Measurements from ENCODE around the gene ABLIM1.

Gene ABLIM1

GRCh38 chr10:114502074-114502473, 156.0 kb downstream of the ABLIM1 start:
- no peak overlapping the region for H3K9ac ChIP-seq
- no peaks in the 10 kb centered on the region for H4K20me1 ChIP-seq
- no peaks in the 10 kb centered on the region for H3K9me3 ChIP-seq
- H3K36me3 ChIP-seq, result no peaks in the 10 kb centered on the region
- no peak for TF ChIP-seq Cebpa-rat (IDR thresholded peaks at IDR 0.05)
- no peaks in the 10 kb centered on the region for H3K27me3 ChIP-seq
- H3K4me3 ChIP-seq, result no peak overlapping the region
- H3K4me2 ChIP-seq, result no peak overlapping the region
- peaks cover 7% of the 10 kb centered on the region for H3K4me1 ChIP-seq
- no peak overlapping the region for H3K27ac ChIP-seq

GRCh38 chr10:114501650-114502049, 156.4 kb downstream of the ABLIM1 start:
- no peak overlapping the region for H3K4me3 ChIP-seq
- H3K27me3 ChIP-seq, result no peaks in the 10 kb centered on the region
- no peak overlapping the region for H3K27ac ChIP-seq
- H3K9me3 ChIP-seq, result no peaks in the 10 kb centered on the region
- no peaks in the 10 kb centered on the region for H3K36me3 ChIP-seq
- no peak overlapping the region for H3K9ac ChIP-seq
- H4K20me1 ChIP-seq, result no peaks in the 10 kb centered on the region
- H3K4me2 ChIP-seq, result no peak overlapping the region
- no peak for TF ChIP-seq Cebpa-rat (IDR thresholded peaks at IDR 0.05)
- peaks cover 7% of the 10 kb centered on the region for H3K4me1 ChIP-seq

- no peak for TF ChIP-seq Cebpa-rat (IDR thresholded peaks at IDR 0.05)
- no peak overlapping the region for H3K4me3 ChIP-seq
- no peaks in the 10 kb centered on the region for H3K27me3 ChIP-seq
- H3K9ac ChIP-seq, result no peak overlapping the region
- H3K4me1 ChIP-seq, result peaks cover 7% of the 10 kb centered on the region
- no peak overlapping the region for H3K27ac ChIP-seq
- H3K36me3 ChIP-seq, result no peaks in the 10 kb centered on the region
- H3K4me2 ChIP-seq, result no peak overlapping the region
- H3K9me3 ChIP-seq, result no peaks in the 10 kb centered on the region
- no peaks in the 10 kb centered on the region for H4K20me1 ChIP-seq
These were observed 157.4 kb downstream of the ABLIM1 start for GRCh38 chr10:114500643-114501042.

- Histone ChIP-seq H3K4me3 (no peak overlapping the region), H3K9me3 (no peaks in the 10 kb centered on the region), H3K4me2 (no peak overlapping the region), H3K27ac (no peak overlapping the region), H3K27me3 (no peaks in the 10 kb centered on the region), H3K9ac (no peak overlapping the region), H3K36me3 (no peaks in the 10 kb centered on the region), H4K20me1 (no peaks in the 10 kb centered on the region), H3K4me1 (peaks cover 7% of the 10 kb centered on the region)
- TF ChIP-seq Cebpa-rat (IDR thresholded peaks at IDR 0.05), result no peak
These were observed 158.4 kb downstream of the ABLIM1 start for GRCh38 chr10:114499630-114500190.

- Histone ChIP-seq H3K27ac (no peak overlapping the region), H3K27me3 (no peaks in the 10 kb centered on the region), H3K36me3 (no peaks in the 10 kb centered on the region), H3K9ac (no peak overlapping the region), H3K9me3 (no peaks in the 10 kb centered on the region), H3K4me2 (no peak overlapping the region; the same call in 1 of the 2 replicates), H3K4me3 (no peak overlapping the region), H4K20me1 (no peaks in the 10 kb centered on the region), H3K4me1 (peaks cover 7% of the 10 kb centered on the region)
- TF ChIP-seq Cebpa-rat (IDR thresholded peaks at IDR 0.05), result no peak
These were observed 159.0 kb downstream of the ABLIM1 start for GRCh38 chr10:114499116-114499515.

- H4K20me1 ChIP-seq, result no peaks in the 10 kb centered on the region
- no peaks in the 10 kb centered on the region for H3K36me3 ChIP-seq
- H3K27ac ChIP-seq, result no peak overlapping the region
- no peaks in the 10 kb centered on the region for H3K27me3 ChIP-seq
- peaks cover 7% of the 10 kb centered on the region for H3K4me1 ChIP-seq
- no peak for TF ChIP-seq Cebpa-rat (IDR thresholded peaks at IDR 0.05)
- H3K4me3 ChIP-seq, result no peak overlapping the region
- H3K9ac ChIP-seq, result no peak overlapping the region
- H3K4me2 ChIP-seq, result no peak overlapping the region; the same call in 1 of the 2 replicates
- H3K9me3 ChIP-seq, result no peaks in the 10 kb centered on the region
These were observed 159.5 kb downstream of the ABLIM1 start for GRCh38 chr10:114498413-114499111.

GRCh38 chr10:114495303-114495702, 162.8 kb downstream of the ABLIM1 start:
- peaks cover 20% of the 10 kb centered on the region for H3K4me1 ChIP-seq
- TF ChIP-seq Cebpa-rat (IDR thresholded peaks at IDR 0.05), result no peak
- no peaks in the 10 kb centered on the region for H3K9me3 ChIP-seq
- no peaks in the 10 kb centered on the region for H3K27me3 ChIP-seq
- no peak overlapping the region for H3K27ac ChIP-seq
- no peaks in the 10 kb centered on the region for H3K36me3 ChIP-seq
- no peak overlapping the region for H3K4me3 ChIP-seq
- no peak overlapping the region for H3K9ac ChIP-seq
- H4K20me1 ChIP-seq, result no peaks in the 10 kb centered on the region
- H3K4me2 ChIP-seq, result no peak overlapping the region

GRCh38 chr10:114492351-114493037, 165.6 kb downstream of the ABLIM1 start:
- no peak overlapping the region for H3K4me3 ChIP-seq
- H3K4me1 ChIP-seq, result peaks cover 13% of the 10 kb centered on the region
- no peak overlapping the region for H3K9ac ChIP-seq
- no peaks in the 10 kb centered on the region for H3K27me3 ChIP-seq
- no peak overlapping the region for H3K27ac ChIP-seq
- H3K9me3 ChIP-seq, result no peaks in the 10 kb centered on the region
- no peak for TF ChIP-seq Cebpa-rat (IDR thresholded peaks at IDR 0.05)
- H3K36me3 ChIP-seq, result no peaks in the 10 kb centered on the region
- no peaks in the 10 kb centered on the region for H4K20me1 ChIP-seq
- peak overlapping the region; percentile 52 for H3K4me2 ChIP-seq

GRCh38 chr10:114491933-114492332, 166.1 kb downstream of the ABLIM1 start:
- no peaks in the 10 kb centered on the region for H3K27me3 ChIP-seq
- H3K4me1 ChIP-seq, result peaks cover 13% of the 10 kb centered on the region
- no peak overlapping the region for H3K4me3 ChIP-seq
- no peak overlapping the region for H3K27ac ChIP-seq
- H3K9ac ChIP-seq, result no peak overlapping the region
- H4K20me1 ChIP-seq, result no peaks in the 10 kb centered on the region
- TF ChIP-seq Cebpa-rat (IDR thresholded peaks at IDR 0.05), result no peak
- no peak overlapping the region for H3K4me2 ChIP-seq
- H3K9me3 ChIP-seq, result no peaks in the 10 kb centered on the region
- no peaks in the 10 kb centered on the region for H3K36me3 ChIP-seq

GRCh38 chr10:114491419-114491818, 166.7 kb downstream of the ABLIM1 start:
- no peak overlapping the region for H3K4me2 ChIP-seq
- TF ChIP-seq Cebpa-rat (IDR thresholded peaks at IDR 0.05), result no peak
- H3K4me1 ChIP-seq, result peaks cover 13% of the 10 kb centered on the region

More at GRCh38 chr10:114491419-114491818, 166.7 kb downstream of the ABLIM1 start:
- Histone ChIP-seq H4K20me1 (no peaks in the 10 kb centered on the region), H3K9me3 (no peaks in the 10 kb centered on the region), H3K27ac (no peak overlapping the region), H3K9ac (no peak overlapping the region), H3K27me3 (no peaks in the 10 kb centered on the region), H3K4me3 (no peak overlapping the region), H3K36me3 (no peaks in the 10 kb centered on the region)
